ENCODE results near the gene MICAL2. TPM values are rescaled to one million over a fixed set of nuclear protein-coding genes. Genes with fewer than 3 reads are reported as not detected.
"Not testable (repeated sequence)": the region's sequence is repeated elsewhere in the genome, so short reads cannot be mapped to it uniquely, and the experiment has no call there.

MICAL2 gene
- total RNA-seq, 1 experiment from 2014 or later, result 191 TPM

GRCh38 chr11:12144330-12145174, 34.2 kb downstream of the MICAL2 start:
- no peak for DNase-seq
- peak overlapping the region; percentile 85 for H3K27ac Mint-ChIP-seq (ENCODE audit: unreplicated experiment)

GRCh38 chr11:12146678-12147077, 36.3 kb downstream of the MICAL2 start:
- CTCF ChIA-PET; DNase-seq; H3K4me3 Mint-ChIP-seq (ENCODE audit: low read depth, unreplicated experiment); H3K9me3 Mint-ChIP-seq (ENCODE audit: low read depth, unreplicated experiment); intact Hi-C loops (cut with micrococcal nuclease; ENCODE audit: unreplicated experiment); H3K27ac Mint-ChIP-seq (ENCODE audit: unreplicated experiment); H3K27me3 Mint-ChIP-seq (ENCODE audit: unreplicated experiment); BruUV-seq (replicated peaks): not testable (repeated sequence)
- H3K4me1 Mint-ChIP-seq (ENCODE audit: low read depth, unreplicated experiment), result peaks cover 65% of the 10 kb centered on the region
- peaks cover 38% of the 10 kb centered on the region for H3K36me3 Mint-ChIP-seq (ENCODE audit: insufficient read depth, unreplicated experiment)

More at GRCh38 chr11:12144330-12145174, 34.2 kb downstream of the MICAL2 start:
- peaks cover 38% of the 10 kb centered on the region for H3K36me3 Mint-ChIP-seq (ENCODE audit: insufficient read depth, unreplicated experiment)
- no peaks in the 10 kb centered on the region for H3K9me3 Mint-ChIP-seq (ENCODE audit: low read depth, unreplicated experiment)
- BruUV-seq (replicated peaks), result no TSS peak
- CTCF ChIA-PET, result no interaction called here
- peaks cover 79% of the 10 kb centered on the region for H3K4me1 Mint-ChIP-seq (ENCODE audit: low read depth, unreplicated experiment)
- no peak for TF ChIP-seq CTCF (IDR thresholded peaks at IDR 0.05; ENCODE audit: unreplicated experiment)
- intact Hi-C loops (cut with micrococcal nuclease; ENCODE audit: unreplicated experiment), result no loop called here
- H3K4me3 Mint-ChIP-seq (ENCODE audit: low read depth, unreplicated experiment), result peak overlapping the region; percentile 36
- H3K27me3 Mint-ChIP-seq (ENCODE audit: unreplicated experiment), result no peaks in the 10 kb centered on the region

GRCh38 chr11:12147827-12148226, 37.4 kb downstream of the MICAL2 start:
- TF ChIP-seq CTCF (IDR thresholded peaks at IDR 0.05; ENCODE audit: unreplicated experiment), result no peak
- intact Hi-C loops (cut with micrococcal nuclease; ENCODE audit: unreplicated experiment), result no loop called here
- peaks cover 62% of the 10 kb centered on the region for H3K4me1 Mint-ChIP-seq (ENCODE audit: low read depth, unreplicated experiment)
- BruUV-seq (replicated peaks), result no TSS peak
- H3K27ac Mint-ChIP-seq (ENCODE audit: unreplicated experiment), result peak overlapping the region; percentile 67
- H3K36me3 Mint-ChIP-seq (ENCODE audit: insufficient read depth, unreplicated experiment), result peaks cover 31% of the 10 kb centered on the region
- no peaks in the 10 kb centered on the region for H3K27me3 Mint-ChIP-seq (ENCODE audit: unreplicated experiment)
- CTCF ChIA-PET, result no interaction called here
- no peaks in the 10 kb centered on the region for H3K9me3 Mint-ChIP-seq (ENCODE audit: low read depth, unreplicated experiment)
- H3K4me3 Mint-ChIP-seq (ENCODE audit: low read depth, unreplicated experiment), result no peak overlapping the region
- no peak for DNase-seq

- Mint-ChIP-seq H3K27me3 (ENCODE audit: unreplicated experiment) (no peaks in the 10 kb centered on the region), H3K4me1 (ENCODE audit: low read depth, unreplicated experiment) (peaks cover 56% of the 10 kb centered on the region), H3K27ac (ENCODE audit: unreplicated experiment) (peak overlapping the region; percentile 67), H3K9me3 (ENCODE audit: low read depth, unreplicated experiment) (no peaks in the 10 kb centered on the region), H3K36me3 (ENCODE audit: insufficient read depth, unreplicated experiment) (peaks cover 26% of the 10 kb centered on the region), H3K4me3 (ENCODE audit: low read depth, unreplicated experiment) (no peak overlapping the region)
- CTCF ChIA-PET, result no interaction called here
- no TSS peak for BruUV-seq (replicated peaks)
- intact Hi-C loops (cut with micrococcal nuclease; ENCODE audit: unreplicated experiment), result no loop called here
- no peak for TF ChIP-seq CTCF (IDR thresholded peaks at IDR 0.05; ENCODE audit: unreplicated experiment)
- DNase-seq, result no peak
Measured at GRCh38 chr11:12148466-12148865, 38.1 kb downstream of the MICAL2 start.

- Mint-ChIP-seq H3K27ac (ENCODE audit: unreplicated experiment) (peak overlapping the region; percentile 46), H3K9me3 (ENCODE audit: low read depth, unreplicated experiment) (no peaks in the 10 kb centered on the region), H3K4me3 (ENCODE audit: low read depth, unreplicated experiment) (no peak overlapping the region), H3K27me3 (ENCODE audit: unreplicated experiment) (no peaks in the 10 kb centered on the region), H3K36me3 (ENCODE audit: insufficient read depth, unreplicated experiment) (peaks cover 22% of the 10 kb centered on the region), H3K4me1 (ENCODE audit: low read depth, unreplicated experiment) (peaks cover 52% of the 10 kb centered on the region)
- no TSS peak for BruUV-seq (replicated peaks)
- no peak for TF ChIP-seq CTCF (IDR thresholded peaks at IDR 0.05; ENCODE audit: unreplicated experiment)
- intact Hi-C loops (cut with micrococcal nuclease; ENCODE audit: unreplicated experiment), result no loop called here
- DNase-seq, result no peak
- CTCF ChIA-PET, result no interaction called here
Measured at GRCh38 chr11:12148882-12149281, 38.5 kb downstream of the MICAL2 start.
